GM12878 (cell line): ENCODE data around the gene SV2A. TPM values are rescaled to one million over a fixed set of nuclear protein-coding genes. Genes with fewer than 3 reads are reported as not detected.

Experiments
- ATAC-seq: fragments of 200-7000 bp; cut with Tn5 transposase; 3 replicates; pipeline ENCODE4 v1.9.1; 2020; ENCODE audit warnings: mild to moderate bottlenecking, moderate library complexity
- BruUV-seq: library from RNA; stranded (reverse); fragments of 400-500 nt; replicated peaks from 2 replicates; lab custom pipeline; 2021; lab: Mats Ljungman, UMichigan
- CTCF ChIA-PET: fragments of 300-600 bp; sonication (Branson Sonifier 250); formaldehyde crosslinking; extraction: SDS; loops from one replicate; lab custom pipeline; 2021; ENCODE audit warnings: inconsistent platforms; lab: Yijun Ruan, JAX
- POLR2A ChIA-PET: fragments of 350-600 bp; formaldehyde crosslinking; extraction: SDS; loops from one replicate; lab custom pipeline; 2021; ENCODE audit warnings: inconsistent platforms; lab: Charles Lee
- RAD21 ChIA-PET: fragments of 300-600 bp; sonication (Branson Sonifier 250); formaldehyde crosslinking; loops from one replicate; lab custom pipeline; 2023; ENCODE audit warnings: antibody characterized with exemption; ENCODE audit not compliant: unreplicated experiment; lab: Charles Lee
- SMC1A ChIA-PET: fragments of 300-600 bp; sonication (Branson Sonifier 250); formaldehyde crosslinking; loops from one replicate; lab custom pipeline; 2023; ENCODE audit not compliant: unreplicated experiment, uncharacterized antibody; lab: Charles Lee
- DNase-seq: peaks from one replicate; pipeline ENCODE4 v3.0.0-alpha.2; 2011; ENCODE audit warnings: low read depth, low spot score
- FAIRE-seq: peaks from 3 replicates; lab custom pipeline; 2011; peaks lifted over from hg19 to GRCh38; lab: Jason Lieb, UNC
- H2AFZ ChIP-seq: 2 replicates; pipeline ENCODE4 v1.6.0; 2011; ENCODE audit warnings: low read depth, low read length, control low read depth; ENCODE audit not compliant: control insufficient read depth
- H3K27ac ChIP-seq: 2 replicates; pipeline ENCODE4 v1.5.1; 2011; ENCODE audit warnings: control low read depth; ENCODE audit not compliant: control insufficient read depth, insufficient read depth
- H3K27me3 ChIP-seq, 2 experiments: replicated peaks in 1 of 2; 2 replicates each; pipeline versions ENCODE4 v1.6.0 to v1.6.1; 2011; ENCODE audit warnings: low read length in 1 of 2; ENCODE audit not compliant: control insufficient read depth in 2 of 2, insufficient read depth in 2 of 2
- H3K36me3 ChIP-seq, 2 experiments: 2 replicates each; pipeline ENCODE4 v1.5.1; 2011; ENCODE audit warnings: low read length in 1 of 2; ENCODE audit not compliant: control insufficient read depth in 2 of 2, insufficient read depth in 2 of 2
- H3K4me1 ChIP-seq: 2 replicates; pipeline ENCODE4 v1.6.1; 2011; ENCODE audit warnings: mild to moderate bottlenecking, low read length, moderate library complexity, mixed read lengths; ENCODE audit not compliant: control insufficient read depth, insufficient read depth
- H3K4me2 ChIP-seq: 2 replicates; pipeline ENCODE4 v1.6.0; 2011; ENCODE audit warnings: control low read depth; ENCODE audit not compliant: control insufficient read depth, insufficient read depth
- H3K4me3 ChIP-seq: fragments of 200-600 bp; sonication (generic); 2 replicates; pipeline ENCODE4 v1.5.1; 2016
- H3K79me2 ChIP-seq: 2 replicates; pipeline ENCODE4 v1.6.0; 2011; ENCODE audit warnings: low read length; ENCODE audit not compliant: control insufficient read depth, insufficient read depth
- H3K9ac ChIP-seq: 2 replicates; pipeline ENCODE4 v1.8.0; 2011; ENCODE audit warnings: low read length, control low read depth, mixed read lengths; ENCODE audit not compliant: control insufficient read depth, insufficient read depth
- H3K9me3 ChIP-seq: replicated peaks from 3 replicates; pipeline ENCODE4 v1.5.1; 2011; ENCODE audit warnings: mild to moderate bottlenecking, low read length; ENCODE audit not compliant: control insufficient read depth, insufficient read depth
- H4K20me1 ChIP-seq: 2 replicates; pipeline ENCODE4 v1.6.0; 2011; ENCODE audit not compliant: control insufficient read depth, insufficient read depth
- BRCA1 ChIP-seq: IDR thresholded peaks from 2 replicates; pipeline ENCODE4 v1.6.1; 2011; ENCODE audit warnings: low read depth, low read length, improper control_type of control experiment
- DPF2 ChIP-seq: fragments of 450-650 bp; IDR thresholded peaks from 2 replicates; pipeline ENCODE4 v1.6.1; 2017; ENCODE audit warnings: mild to moderate bottlenecking
- GATAD2B ChIP-seq: fragments of 450-650 bp; conservative IDR thresholded peaks from 2 replicates; pipeline ENCODE4 v1.6.1; 2017; ENCODE audit warnings: low read depth, mild to moderate bottlenecking, moderate library complexity
- MTA2 ChIP-seq: fragments of 450-650 bp; IDR thresholded peaks from 2 replicates; pipeline ENCODE4 v1.6.1; 2016; ENCODE audit warnings: low read depth, mild to moderate bottlenecking, moderate library complexity
- PML ChIP-seq: IDR thresholded peaks from 2 replicates; pipeline ENCODE4 v1.6.1; 2012; ENCODE audit warnings: low read length, inconsistent platforms
- SMARCA5 ChIP-seq: fragments of 450-650 bp; IDR thresholded peaks from 2 replicates; pipeline ENCODE4 v1.6.1; 2017; ENCODE audit warnings: mild to moderate bottlenecking
- STAT1 ChIP-seq: fragments of 450-650 bp; conservative IDR thresholded peaks from 2 replicates; pipeline ENCODE4 v1.6.1; 2014; ENCODE audit warnings: antibody characterized with exemption, mild to moderate bottlenecking
- ZBED1 ChIP-seq: IDR thresholded peaks from 2 replicates; pipeline ENCODE4 v1.6.1; 2016; ENCODE audit warnings: borderline replicate concordance
- ZNF24 ChIP-seq: fragments of 450-650 bp; IDR thresholded peaks from 2 replicates; pipeline ENCODE4 v1.6.1; 2017; ENCODE audit warnings: antibody characterized with exemption, mild to moderate bottlenecking
- WGBS: methylation state at CpG from one replicate; pipeline ENCODE4 v1.1.6; 2016; ENCODE audit warnings: low lambda C conversion rate; ENCODE audit not compliant: insufficient replicate concordance, insufficient coverage; ENCODE audit errors: missing lambda C conversion rate; 5-methylcytosine and 5-hydroxymethylcytosine counted together
- in situ Hi-C: fragments of 300-500 bp; cut with MboI; formaldehyde crosslinking; loops from 9 replicates; pipeline ENCODE4 v1.14.3; 2018; ENCODE audit warnings: mixed read lengths
- intact Hi-C: fragments of 100-400 bp; cut with micrococcal nuclease; formaldehyde crosslinking; loops from one replicate; pipeline ENCODE4 v1.14.2; 2022; ENCODE audit not compliant: unreplicated experiment
- polyA plus RNA-seq, 11 experiments: library from polyadenylated mRNA; depleted of rRNA in 4 of 11; unstranded in 6 of 11; stranded (reverse) in 5 of 11; fragments of >200 nt; fragmentation: Nextera tagmentation in 4 of 11; fragmentation: Illumina TruSeq in 1 of 11; extraction: Ambion mirVana in 4 of 11; extraction: Trizol in 1 of 11; gene quantifications; 1 replicate in 1 of 11; 2 replicates in 10 of 11; pipeline versions ENCODE4 v1.2.1 to v1.2.3, GENCODE V29; 2011 to 2016; ENCODE audit warnings: inconsistent platforms in 2 of 11, missing spikeins in 2 of 11, low read depth in 1 of 11
- total RNA-seq, 4 experiments: library from RNA; depleted of rRNA in 3 of 4; stranded (reverse); fragments of >200 nt in 3 of 4; fragmentation: Illumina TruSeq in 1 of 4; extraction: Trizol in 1 of 4; gene quantifications; 2 replicates each; pipeline versions ENCODE4 v1.2.1 to v1.2.3, GENCODE V29; 2013 to 2021
- TF ChIP-seq, protein P1 (sequence below): IDR thresholded peaks from 2 replicates; pipeline ENCODE4 v1.6.1; 2012; ENCODE audit warnings: low read length, inconsistent platforms
- TF ChIP-seq, protein P2 (sequence below), 3 experiments: IDR thresholded peaks in 2 of 3; conservative IDR thresholded peaks in 1 of 3; 2 replicates each; pipeline ENCODE4 v1.5.1; 2011; ENCODE audit warnings: low read depth in 3 of 3, low read length in 3 of 3, mild to moderate bottlenecking in 3 of 3, control low read depth in 2 of 3, moderate library complexity in 2 of 3, inconsistent platforms in 1 of 3, mixed read lengths in 1 of 3; ENCODE audit not compliant: control insufficient read depth in 2 of 3, insufficient read depth in 1 of 3; ENCODE audit errors: extremely low read depth in 1 of 3
- TF ChIP-seq, protein P3 (sequence below): fragments of 150-350 bp; IDR thresholded peaks from 2 replicates; pipeline ENCODE4 v1.6.1; 2014; ENCODE audit warnings: mild to moderate bottlenecking, low read depth, low read length
- TF ChIP-seq, protein P4 (sequence below): fragments of 450-650 bp; IDR thresholded peaks from 2 replicates; pipeline ENCODE4 v1.6.1; 2018; ENCODE audit warnings: borderline replicate concordance, mild to moderate bottlenecking; ENCODE audit not compliant: partially characterized antibody
- TF ChIP-seq, protein P5 (sequence below): fragments of 450-650 bp; IDR thresholded peaks from 2 replicates; pipeline ENCODE4 v1.6.1; 2014; ENCODE audit warnings: mild to moderate bottlenecking

The SV2A gene
- total and polyA plus RNA-seq, 10 of the 15 experiments (the other 5 are each of a cell fraction or from before 2014, with no cell fraction given) = 0.39 to 11.6 (median 5.4) TPM

DNA sequence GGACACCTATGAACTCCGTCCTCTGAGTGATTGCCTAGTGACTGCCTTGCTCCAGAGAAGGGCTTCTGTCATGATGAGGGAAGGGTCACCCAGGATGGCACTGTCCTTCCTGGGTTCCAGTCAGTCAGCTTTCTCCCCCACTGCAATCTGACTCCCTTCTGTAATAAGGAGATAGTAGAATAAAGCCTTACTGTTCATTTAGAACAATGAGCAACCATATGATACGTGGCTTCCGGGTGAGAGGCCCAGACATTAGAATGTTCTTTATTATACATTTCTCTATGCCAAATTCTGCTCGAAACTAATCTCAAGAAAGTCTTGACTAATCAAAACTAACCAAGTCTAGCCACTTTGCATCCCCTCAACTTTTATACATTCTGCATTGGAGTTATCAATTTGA is 27.6 kb upstream of the SV2A start:
- FAIRE-seq = no peak
- ChIA-PET SMC1A (no interaction called here), RAD21 (no interaction called here), CTCF (no interaction called here), POLR2A (no interaction called here)
- Histone ChIP-seq H3K36me3 (peaks cover 9 to 24% of the 10 kb centered on the region in 2 experiments), H3K9ac (no peak overlapping the region), H3K27ac (no peak overlapping the region), H3K4me2 (no peak overlapping the region), H3K9me3 (no peaks in the 10 kb centered on the region), H2AFZ (no peak overlapping the region), H3K27me3 (no peaks in the 10 kb centered on the region), H3K4me3 (no peak overlapping the region), H3K4me1 (no peaks in the 10 kb centered on the region), H4K20me1 (no peaks in the 10 kb centered on the region), H3K79me2 (no peaks in the 10 kb centered on the region)
- intact Hi-C loops = no loop called here
- no peak for TF ChIP-seq BRCA1
- TF ChIP-seq ZNF24 = no peak
- no peak for TF ChIP-seq STAT1
- TF ChIP-seq, protein P1, sequence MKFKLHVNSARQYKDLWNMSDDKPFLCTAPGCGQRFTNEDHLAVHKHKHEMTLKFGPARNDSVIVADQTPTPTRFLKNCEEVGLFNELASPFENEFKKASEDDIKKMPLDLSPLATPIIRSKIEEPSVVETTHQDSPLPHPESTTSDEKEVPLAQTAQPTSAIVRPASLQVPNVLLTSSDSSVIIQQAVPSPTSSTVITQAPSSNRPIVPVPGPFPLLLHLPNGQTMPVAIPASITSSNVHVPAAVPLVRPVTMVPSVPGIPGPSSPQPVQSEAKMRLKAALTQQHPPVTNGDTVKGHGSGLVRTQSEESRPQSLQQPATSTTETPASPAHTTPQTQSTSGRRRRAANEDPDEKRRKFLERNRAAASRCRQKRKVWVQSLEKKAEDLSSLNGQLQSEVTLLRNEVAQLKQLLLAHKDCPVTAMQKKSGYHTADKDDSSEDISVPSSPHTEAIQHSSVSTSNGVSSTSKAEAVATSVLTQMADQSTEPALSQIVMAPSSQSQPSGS = no peak
- TF ChIP-seq SMARCA5 = no peak
- no peak for TF ChIP-seq GATAD2B
- no peak for TF ChIP-seq DPF2
- no peak for TF ChIP-seq PML
- TF ChIP-seq ZBED1 = no peak
- TF ChIP-seq MTA2 = no peak
- TF ChIP-seq, protein P2, sequence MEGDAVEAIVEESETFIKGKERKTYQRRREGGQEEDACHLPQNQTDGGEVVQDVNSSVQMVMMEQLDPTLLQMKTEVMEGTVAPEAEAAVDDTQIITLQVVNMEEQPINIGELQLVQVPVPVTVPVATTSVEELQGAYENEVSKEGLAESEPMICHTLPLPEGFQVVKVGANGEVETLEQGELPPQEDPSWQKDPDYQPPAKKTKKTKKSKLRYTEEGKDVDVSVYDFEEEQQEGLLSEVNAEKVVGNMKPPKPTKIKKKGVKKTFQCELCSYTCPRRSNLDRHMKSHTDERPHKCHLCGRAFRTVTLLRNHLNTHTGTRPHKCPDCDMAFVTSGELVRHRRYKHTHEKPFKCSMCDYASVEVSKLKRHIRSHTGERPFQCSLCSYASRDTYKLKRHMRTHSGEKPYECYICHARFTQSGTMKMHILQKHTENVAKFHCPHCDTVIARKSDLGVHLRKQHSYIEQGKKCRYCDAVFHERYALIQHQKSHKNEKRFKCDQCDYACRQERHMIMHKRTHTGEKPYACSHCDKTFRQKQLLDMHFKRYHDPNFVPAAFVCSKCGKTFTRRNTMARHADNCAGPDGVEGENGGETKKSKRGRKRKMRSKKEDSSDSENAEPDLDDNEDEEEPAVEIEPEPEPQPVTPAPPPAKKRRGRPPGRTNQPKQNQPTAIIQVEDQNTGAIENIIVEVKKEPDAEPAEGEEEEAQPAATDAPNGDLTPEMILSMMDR (IDR thresholded peaks at IDR 0.05 in 2 of 3, conservative IDR thresholded peaks at IDR 0.05 in 1 of 3; ENCODE audit: control insufficient read depth in 2 of 3, extremely low read depth in 1 of 3, insufficient read depth in 1 of 3, low read depth in 3 of 3, low read length in 3 of 3) = no peak
- TF ChIP-seq, protein P3, sequence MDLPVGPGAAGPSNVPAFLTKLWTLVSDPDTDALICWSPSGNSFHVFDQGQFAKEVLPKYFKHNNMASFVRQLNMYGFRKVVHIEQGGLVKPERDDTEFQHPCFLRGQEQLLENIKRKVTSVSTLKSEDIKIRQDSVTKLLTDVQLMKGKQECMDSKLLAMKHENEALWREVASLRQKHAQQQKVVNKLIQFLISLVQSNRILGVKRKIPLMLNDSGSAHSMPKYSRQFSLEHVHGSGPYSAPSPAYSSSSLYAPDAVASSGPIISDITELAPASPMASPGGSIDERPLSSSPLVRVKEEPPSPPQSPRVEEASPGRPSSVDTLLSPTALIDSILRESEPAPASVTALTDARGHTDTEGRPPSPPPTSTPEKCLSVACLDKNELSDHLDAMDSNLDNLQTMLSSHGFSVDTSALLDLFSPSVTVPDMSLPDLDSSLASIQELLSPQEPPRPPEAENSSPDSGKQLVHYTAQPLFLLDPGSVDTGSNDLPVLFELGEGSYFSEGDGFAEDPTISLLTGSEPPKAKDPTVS = no peak
- TF ChIP-seq, protein P4, sequence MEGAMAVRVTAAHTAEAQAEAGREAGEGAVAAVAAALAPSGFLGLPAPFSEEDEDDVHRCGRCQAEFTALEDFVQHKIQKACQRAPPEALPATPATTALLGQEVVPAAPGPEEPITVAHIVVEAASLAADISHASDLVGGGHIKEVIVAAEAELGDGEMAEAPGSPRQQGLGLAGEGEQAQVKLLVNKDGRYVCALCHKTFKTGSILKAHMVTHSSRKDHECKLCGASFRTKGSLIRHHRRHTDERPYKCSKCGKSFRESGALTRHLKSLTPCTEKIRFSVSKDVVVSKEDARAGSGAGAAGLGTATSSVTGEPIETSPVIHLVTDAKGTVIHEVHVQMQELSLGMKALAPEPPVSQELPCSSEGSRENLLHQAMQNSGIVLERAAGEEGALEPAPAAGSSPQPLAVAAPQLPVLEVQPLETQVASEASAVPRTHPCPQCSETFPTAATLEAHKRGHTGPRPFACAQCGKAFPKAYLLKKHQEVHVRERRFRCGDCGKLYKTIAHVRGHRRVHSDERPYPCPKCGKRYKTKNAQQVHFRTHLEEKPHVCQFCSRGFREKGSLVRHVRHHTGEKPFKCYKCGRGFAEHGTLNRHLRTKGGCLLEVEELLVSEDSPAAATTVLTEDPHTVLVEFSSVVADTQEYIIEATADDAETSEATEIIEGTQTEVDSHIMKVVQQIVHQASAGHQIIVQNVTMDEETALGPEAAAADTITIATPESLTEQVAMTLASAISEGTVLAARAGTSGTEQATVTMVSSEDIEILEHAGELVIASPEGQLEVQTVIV = no peak
- TF ChIP-seq, protein P5, sequence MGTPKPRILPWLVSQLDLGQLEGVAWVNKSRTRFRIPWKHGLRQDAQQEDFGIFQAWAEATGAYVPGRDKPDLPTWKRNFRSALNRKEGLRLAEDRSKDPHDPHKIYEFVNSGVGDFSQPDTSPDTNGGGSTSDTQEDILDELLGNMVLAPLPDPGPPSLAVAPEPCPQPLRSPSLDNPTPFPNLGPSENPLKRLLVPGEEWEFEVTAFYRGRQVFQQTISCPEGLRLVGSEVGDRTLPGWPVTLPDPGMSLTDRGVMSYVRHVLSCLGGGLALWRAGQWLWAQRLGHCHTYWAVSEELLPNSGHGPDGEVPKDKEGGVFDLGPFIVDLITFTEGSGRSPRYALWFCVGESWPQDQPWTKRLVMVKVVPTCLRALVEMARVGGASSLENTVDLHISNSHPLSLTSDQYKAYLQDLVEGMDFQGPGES = no peak
- no peak for DNase-seq
- no TSS peak for BruUV-seq
- ATAC-seq = no peak
- in situ Hi-C loops = no loop called here
- 82% methylated on average over 4 of the region's 4 CpGs for WGBS
